KG1 (cell line): ENCODE measurements around the gene LRRC15.

Source experiments
- DNase-seq: peaks from one replicate; lab custom pipeline; 2025; lab: John Stamatoyannopoulos, UW

The LRRC15 gene

DNA sequence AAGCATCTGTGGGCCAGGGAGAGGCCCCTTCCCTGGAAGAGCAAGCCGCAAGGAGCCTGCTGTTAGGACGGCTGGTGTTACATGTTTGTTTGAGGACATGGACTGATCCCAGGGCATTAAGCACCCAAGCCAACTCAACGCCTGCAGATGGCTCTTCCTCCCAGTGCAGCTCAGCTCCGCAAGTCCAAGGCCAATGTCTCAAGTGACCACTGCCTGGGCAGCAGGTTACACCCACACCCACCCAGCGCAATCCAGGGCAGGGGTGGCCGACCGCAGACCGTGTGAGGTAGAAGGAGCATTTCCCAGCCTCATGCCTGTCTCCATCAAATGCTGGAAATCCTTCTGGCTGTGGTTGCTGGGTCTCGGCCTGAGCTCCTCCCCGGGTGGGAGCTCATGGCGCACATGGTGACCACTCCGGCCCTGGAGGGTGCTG is 15.0 kb upstream of the LRRC15 start:
- DNase-seq: no peak

GRCh38 chr3:194384156-194384555 is 14.6 kb upstream of the LRRC15 start:
- DNase-seq: no peak

- no peak for DNase-seq
Measured at GRCh38 chr3:194383276-194383940, 13.9 kb upstream of the LRRC15 start.

- DNase-seq: no peak
Measured at GRCh38 chr3:194382892-194383223, 13.3 kb upstream of the LRRC15 start.

DNA sequence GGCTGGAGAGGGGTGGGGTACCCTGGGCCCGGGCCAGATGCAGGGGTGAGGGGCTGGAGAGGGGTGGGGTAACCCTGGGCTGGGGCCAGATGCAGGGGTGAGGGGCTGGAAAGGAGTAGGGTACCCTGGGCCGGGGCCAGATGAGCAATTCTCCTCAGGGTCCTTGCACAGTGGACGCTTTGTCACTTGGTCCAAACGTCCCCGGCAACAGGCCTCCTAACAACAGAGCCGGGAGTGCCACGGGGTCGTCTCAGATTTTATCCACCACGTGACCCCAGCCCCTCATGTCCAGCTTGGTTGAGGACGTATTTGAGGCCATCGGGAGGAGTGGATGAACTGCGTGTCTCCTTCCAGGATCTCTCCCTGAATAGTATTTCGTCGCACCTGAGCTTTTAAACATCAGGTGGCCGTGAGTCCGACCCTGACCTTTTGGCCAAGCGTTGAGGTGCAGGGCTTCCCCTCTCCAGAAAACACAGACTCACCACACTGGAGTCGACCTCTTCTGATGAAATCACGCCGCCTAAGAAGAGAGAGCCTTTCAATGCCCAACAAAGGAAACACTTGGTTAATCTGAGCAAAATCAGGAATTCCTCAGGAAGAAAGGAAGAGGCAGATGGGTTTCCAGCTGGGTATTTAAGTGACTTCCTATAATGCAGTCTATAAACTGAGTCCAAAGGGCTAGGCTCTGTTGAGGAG is 12.8 kb upstream of the LRRC15 start:
- no peak for DNase-seq

GRCh38 chr3:194381460-194381875 is 11.9 kb upstream of the LRRC15 start:
- DNase-seq: no peak

DNA sequence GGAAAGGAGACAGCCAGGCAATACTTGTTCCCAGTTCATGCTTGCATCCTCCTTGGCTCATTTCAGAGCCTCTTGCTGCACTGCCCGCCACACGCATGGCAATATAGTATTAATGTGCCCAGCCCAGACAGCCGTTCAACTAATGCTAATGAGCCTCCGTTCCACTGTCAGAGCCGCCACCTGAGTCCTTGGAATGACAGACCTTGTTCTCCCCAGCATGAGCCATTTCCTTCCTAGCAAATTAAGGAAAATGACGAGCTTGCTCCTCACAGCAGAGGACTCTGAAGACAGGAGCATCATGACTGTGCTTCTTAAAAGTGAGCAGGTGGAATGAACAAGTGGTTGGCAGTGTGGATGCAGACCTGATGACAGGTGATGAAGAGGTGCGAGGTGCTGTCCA is 10.8 kb upstream of the LRRC15 start:
- DNase-seq: no peak

DNA sequence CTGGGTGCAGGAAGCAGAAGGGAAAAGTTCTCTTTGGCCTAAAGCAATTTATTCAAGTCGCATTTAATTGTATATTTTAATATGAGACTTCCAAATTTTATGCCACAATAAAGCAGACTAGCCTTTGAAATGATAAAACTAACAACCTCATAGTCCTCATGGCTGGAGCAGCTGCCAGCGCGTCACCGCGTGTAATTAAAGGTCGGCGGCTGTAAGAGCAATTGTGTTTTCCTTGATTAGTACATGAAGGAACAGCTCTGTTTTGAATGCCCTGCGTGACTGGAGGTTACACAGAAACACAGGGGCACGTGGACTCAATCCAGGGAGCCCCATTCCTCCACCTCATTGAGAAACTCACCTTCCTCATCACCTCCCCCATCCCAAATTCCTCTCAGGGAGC is 10.1 kb upstream of the LRRC15 start:
- DNase-seq: no peak

DNA sequence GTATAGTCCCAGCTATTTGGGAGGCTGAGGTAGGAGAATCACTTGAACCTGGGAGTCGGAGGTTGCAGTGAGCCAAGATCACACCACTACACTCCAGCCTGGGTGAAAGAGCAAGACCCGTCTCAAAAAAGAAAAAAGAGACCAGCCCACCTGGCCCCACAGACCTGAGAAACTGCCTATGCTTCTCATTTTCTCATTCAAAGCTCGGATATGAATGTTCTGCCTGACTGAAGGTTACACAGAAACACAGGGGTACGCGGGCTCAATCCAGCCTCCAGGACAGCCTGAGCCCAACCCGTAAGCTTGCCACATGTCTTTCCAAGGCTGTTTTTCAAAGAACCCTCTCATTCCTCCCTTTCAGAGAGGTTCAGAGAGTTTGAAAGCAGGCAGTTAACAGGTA is 9.7 kb upstream of the LRRC15 start:
- DNase-seq: no peak

GRCh38 chr3:194377708-194378107 is 8.2 kb upstream of the LRRC15 start:
- no peak for DNase-seq

GRCh38 chr3:194376241-194376560 is 6.7 kb upstream of the LRRC15 start:
- no peak for DNase-seq

DNA sequence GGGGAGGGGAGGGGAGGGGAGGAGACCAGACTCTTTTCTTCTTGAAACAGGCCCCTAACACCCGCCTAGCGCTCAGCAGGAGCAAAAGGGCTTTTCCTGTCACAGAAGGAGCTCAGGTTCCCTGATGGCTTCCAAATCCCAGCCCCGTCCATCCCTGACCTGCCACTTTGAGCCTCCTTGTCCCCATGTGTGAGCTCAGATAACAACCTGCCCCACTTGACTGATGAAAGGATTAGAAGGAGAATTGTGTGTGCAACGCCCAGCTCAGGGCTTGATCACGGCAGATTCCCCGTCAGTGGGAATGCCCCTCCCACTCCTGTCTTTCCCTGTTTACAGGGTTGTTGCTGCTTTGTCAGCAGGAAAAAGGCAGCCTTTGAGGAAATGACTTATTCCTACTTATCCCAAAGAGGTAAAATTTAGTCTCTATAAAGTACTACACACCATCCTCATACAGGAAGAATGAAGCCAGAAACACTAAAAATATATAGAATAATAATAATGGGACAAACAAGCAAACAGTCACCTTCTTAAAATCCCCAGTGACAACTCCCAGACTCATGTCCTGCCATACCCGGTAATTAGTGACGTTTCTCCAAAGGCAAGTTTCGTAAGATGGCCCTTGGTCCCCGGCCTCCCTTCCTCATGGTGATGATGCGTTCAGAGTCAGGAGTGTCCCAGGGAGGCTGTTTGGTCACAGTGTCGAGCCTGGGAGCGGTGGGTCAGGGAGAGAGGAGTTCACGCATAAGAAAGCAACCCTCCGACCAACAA is 6.1 kb upstream of the LRRC15 start:
- DNase-seq: no peak

DNA sequence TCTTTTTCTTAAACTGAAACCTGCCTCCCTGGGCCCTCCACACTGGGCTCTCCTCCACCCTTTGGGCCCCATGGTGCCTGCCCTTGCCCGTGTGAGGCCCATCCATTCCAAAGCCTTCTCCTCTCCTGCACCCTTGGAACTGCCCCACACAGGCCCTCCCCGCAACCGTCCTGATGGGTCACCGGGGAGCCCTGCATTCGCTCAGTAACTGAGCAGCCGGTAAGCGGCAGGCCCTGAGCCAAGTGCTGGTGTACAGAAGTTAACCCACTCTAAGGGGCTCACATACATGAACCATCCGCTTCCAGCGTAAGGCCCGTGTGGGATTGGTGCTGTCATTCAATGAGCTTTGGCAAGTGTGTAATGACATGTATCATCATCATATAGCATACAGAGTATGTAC is 5.4 kb upstream of the LRRC15 start:
- DNase-seq: no peak

DNA sequence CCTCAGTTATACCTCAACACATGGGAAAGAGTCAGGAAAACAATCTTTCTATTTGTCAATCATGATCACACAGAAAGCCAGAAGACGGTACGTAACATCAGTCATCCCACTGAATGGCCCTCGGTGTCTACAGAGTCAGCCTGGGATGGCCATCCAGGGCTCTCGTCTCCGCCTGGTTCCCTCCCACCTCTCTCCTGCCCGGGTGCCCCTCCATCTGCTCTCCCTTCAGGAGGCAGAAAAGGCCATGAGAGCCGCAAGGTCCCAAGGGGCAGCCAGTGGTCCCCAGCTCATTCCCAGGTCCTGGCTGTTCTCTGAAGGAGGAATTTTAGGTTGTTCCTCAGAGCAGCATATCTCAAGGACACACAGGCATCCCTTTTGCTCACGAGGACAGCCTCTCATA is 4.4 kb upstream of the LRRC15 start:
- DNase-seq: no peak

GRCh38 chr3:194373028-194373427 is 3.5 kb upstream of the LRRC15 start:
- no peak for DNase-seq

GRCh38 chr3:194370753-194371152 is 1.2 kb upstream of the LRRC15 start:
- no peak for DNase-seq

DNA sequence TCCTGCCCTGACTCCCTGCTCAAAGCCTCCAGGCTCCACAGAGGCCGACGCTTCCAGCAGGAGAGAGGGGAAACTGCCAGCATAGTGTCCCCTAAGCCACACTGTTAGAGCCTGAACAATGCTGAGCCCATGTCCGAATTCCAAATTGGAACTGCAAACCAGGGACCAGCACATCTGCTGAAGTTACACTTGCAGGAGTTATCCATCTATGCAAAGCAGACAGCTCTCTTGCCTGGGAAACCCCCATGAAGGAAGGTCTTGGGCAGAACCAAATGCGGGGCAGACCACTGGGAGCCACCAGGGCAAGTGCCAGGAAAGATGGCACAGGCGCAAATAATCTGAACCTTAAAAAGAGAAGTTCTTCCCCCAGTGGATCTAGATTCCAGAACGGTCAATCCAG is 625 bp downstream of the LRRC15 start:
- DNase-seq: no peak

GRCh38 chr3:194367992-194368841 is 1.3 kb downstream of the LRRC15 start:
- DNase-seq: no peak

GRCh38 chr3:194365978-194366490 is 3.5 kb downstream of the LRRC15 start:
- DNase-seq: no peak

- no peak for DNase-seq
Measured at GRCh38 chr3:194365526-194365925, 4.0 kb downstream of the LRRC15 start.

- no peak for DNase-seq
Measured at GRCh38 chr3:194364652-194365434, 4.7 kb downstream of the LRRC15 start.

- no peak for DNase-seq
Measured at GRCh38 chr3:194364314-194364651, 5.3 kb downstream of the LRRC15 start.
